Keratinocyte (primary cell): Measurements from ENCODE around the gene LOXL4.
"Not testable (repeated sequence)": the region's sequence is repeated elsewhere in the genome, so short reads cannot be mapped to it uniquely, and the experiment has no call there.

ENCODE experiments used
- EZH2 ChIP-seq: IDR thresholded peaks from one replicate; pipeline ENCODE4 v1.6.1; 2012; ENCODE audit warnings: inconsistent platforms, mild to moderate bottlenecking, low read length, moderate library complexity
- TF ChIP-seq, protein P1 (sequence below), 3 experiments: IDR thresholded peaks in 1 of 3; conservative IDR thresholded peaks in 1 of 3; optimal IDR thresholded peaks in 1 of 3; 2 replicates in 2 of 3; 3 replicates in 1 of 3; pipeline versions ENCODE3 to v1.5.1; 2011; ENCODE audit warnings: low read length in 3 of 3, mild to moderate bottlenecking in 3 of 3, moderate library complexity in 2 of 3, control low read depth in 1 of 3, inconsistent platforms in 1 of 3; ENCODE audit not compliant: insufficient read depth in 2 of 3; ENCODE audit errors: extremely low read depth in 1 of 3

DNA sequence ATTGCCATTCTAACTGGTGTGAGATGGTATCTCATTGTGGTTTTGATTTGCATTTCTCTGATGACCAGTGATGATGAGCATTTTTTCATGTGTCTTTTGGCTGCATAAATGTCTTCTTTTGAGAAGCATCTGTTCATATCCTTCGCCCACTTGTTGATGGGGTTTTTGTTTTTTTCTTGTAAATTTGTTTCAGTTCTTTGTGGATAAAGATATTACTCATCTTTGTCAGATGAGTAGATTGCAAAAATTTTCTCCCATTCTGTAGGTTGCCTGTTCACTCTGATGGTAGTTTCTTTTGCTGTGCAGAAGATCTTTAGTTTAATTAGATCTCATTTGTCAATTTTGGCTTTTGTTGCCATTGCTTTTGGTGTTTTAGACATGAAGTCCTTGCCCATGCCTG is 39.7 kb downstream of the LOXL4 start:
- TF ChIP-seq, protein P1, sequence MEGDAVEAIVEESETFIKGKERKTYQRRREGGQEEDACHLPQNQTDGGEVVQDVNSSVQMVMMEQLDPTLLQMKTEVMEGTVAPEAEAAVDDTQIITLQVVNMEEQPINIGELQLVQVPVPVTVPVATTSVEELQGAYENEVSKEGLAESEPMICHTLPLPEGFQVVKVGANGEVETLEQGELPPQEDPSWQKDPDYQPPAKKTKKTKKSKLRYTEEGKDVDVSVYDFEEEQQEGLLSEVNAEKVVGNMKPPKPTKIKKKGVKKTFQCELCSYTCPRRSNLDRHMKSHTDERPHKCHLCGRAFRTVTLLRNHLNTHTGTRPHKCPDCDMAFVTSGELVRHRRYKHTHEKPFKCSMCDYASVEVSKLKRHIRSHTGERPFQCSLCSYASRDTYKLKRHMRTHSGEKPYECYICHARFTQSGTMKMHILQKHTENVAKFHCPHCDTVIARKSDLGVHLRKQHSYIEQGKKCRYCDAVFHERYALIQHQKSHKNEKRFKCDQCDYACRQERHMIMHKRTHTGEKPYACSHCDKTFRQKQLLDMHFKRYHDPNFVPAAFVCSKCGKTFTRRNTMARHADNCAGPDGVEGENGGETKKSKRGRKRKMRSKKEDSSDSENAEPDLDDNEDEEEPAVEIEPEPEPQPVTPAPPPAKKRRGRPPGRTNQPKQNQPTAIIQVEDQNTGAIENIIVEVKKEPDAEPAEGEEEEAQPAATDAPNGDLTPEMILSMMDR (optimal IDR thresholded peaks at IDR 0.05 in 1 of 3, IDR thresholded peaks at IDR 0.05 in 1 of 3, conservative IDR thresholded peaks at IDR 0.05 in 1 of 3; ENCODE audit: extremely low read depth in 1 of 3, insufficient read depth in 2 of 3, low read length in 3 of 3): not testable (repeated sequence)
- not testable (repeated sequence) for TF ChIP-seq EZH2
